Endothelial cell of hepatic sinusoid (primary cell): ENCODE results near the gene ZNF333.

Experiments used
- in situ Hi-C: cut with HindIII; loops from 2 replicates; pipeline ENCODE4 v1.10.0; 2017; ENCODE audit warnings: low sequenced_read_pairs

The ZNF333 gene

DNA sequence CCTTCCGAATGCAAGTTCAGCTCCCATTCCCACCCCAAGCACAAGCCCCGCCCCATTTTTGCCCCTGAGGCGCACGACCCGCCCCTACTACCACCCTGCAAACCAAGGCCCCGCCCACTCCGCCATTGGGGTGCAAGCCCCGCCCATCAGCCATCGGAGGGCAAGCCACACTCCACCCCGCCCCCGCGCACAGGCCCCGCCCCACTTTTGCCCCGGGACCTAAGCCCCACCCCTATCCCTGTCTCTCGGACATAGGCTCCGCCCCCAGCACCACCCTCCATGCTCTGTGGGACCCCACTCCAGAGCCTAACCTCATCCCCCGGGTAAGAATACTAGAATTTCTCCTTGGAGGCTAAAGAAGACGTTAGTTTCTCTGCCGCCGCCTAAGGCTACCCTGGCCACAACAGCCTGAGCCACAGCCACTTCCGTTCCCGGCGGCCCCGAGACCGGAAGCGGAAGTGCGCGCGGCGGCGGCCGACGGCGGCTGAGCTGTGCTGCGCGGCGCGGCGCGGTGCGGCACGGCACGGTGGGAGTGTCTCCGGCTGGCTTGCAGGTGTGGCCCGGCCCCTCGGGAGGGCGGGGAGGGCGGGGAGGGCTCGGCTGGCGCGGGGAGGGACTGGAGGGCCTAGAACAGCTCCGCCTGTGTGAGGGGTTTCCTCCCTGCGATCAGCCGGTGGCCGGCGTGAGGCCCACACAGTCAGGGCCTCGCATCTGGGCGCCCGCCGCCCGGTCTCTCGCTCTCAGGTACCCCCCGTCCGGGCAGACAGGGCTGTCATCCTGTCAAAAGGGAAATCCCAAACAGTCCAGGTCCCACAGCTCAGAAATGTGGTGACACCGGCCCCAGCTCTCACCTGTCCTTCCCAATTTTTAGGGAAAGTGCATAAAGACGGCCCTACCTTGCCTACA, at the start of gene ZNF333:
Gene ZNF333 (plus strand): TSS at position 451 of the 906 bp plus-strand sequence. CDS start 3,444 bp downstream, outside the sequence.
- in situ Hi-C loops = loop anchor here (5.0 kb wide), 1 partner anchor 123 kb away; no protein-coding TSS in a partner anchor

- in situ Hi-C loops = no loop called here
Measured at GRCh38 chr19:14648506-14648905, 41.3 kb upstream of the ZNF333 start.

- in situ Hi-C loops = no loop called here
Measured at GRCh38 chr19:14649020-14649419, 40.8 kb upstream of the ZNF333 start.

GRCh38 chr19:14650161-14650560, 39.7 kb upstream of the ZNF333 start:
- in situ Hi-C loops = no loop called here

- in situ Hi-C loops = no loop called here
Measured at GRCh38 chr19:14654786-14655560, 34.9 kb upstream of the ZNF333 start.

DNA sequence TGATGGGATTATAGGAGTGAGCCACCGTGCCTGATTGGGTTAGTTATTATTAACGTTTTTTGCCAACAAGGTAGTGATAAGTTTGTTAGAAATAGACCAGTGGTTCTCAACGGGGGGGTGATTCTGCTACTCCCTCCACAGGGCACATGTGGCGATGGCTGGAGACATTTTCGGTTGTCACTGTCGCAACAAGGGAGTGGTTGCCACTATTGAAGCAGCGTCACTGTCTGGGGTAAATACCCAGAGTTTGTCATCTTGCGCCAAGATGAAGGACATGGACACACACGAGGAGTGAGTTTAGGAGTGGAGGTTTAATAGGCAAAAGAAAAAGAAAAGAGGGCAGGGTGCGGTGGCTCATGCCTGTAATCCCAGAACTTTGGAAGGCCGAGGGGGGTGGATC, 34.1 kb upstream of the ZNF333 start:
- in situ Hi-C loops = no loop called here

DNA sequence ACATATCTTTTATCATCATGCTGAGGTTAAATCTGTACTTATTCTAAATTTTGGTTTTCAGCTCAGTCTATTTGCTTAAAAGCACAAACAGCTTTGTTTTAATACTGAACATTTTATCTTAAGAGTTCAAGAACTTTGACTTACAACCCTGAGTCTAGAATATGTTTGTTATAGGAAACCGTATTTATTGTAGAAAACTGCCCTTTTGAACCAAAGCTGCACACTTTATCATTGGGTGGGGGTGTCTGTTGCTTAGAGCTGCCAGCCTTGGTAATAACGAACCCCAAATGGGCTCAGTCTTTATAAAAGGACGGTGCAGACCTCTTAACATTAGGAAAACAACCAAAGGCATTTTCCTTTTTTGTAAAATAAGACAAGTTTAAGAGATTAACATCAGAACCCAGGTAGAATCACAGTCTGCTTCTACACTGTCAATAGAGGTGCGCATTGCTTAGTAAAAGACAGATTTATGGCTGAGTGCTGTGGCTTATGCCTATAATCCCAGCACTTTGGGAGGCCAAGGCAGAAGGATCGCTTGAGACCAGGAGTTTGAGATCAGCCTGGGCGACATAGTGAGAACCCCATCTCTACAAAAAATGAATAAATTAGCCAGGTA, 29.9 kb upstream of the ZNF333 start:
- in situ Hi-C loops = no loop called here

GRCh38 chr19:14661372-14661924, 28.4 kb upstream of the ZNF333 start:
- in situ Hi-C loops = no loop called here

DNA sequence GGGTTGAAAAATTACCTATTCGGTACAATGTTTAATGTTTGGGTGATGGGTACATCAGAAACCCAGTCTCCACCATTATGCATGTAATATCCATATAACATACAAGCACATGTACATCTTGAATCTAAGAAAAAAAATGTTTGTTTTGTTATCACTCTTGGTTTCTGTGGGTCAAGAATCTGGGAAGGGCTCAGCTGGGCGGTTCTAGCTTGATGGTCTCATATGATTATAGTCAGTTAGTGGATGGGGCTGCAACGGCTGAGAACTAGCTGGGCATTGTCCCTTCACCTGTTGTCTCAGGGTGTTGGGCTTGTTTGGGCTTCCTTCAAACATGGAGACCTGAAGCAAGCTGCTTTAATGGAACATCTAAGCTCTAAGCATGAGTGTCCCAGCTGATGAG, 19.9 kb upstream of the ZNF333 start:
- in situ Hi-C loops = loop anchor here (5.0 kb wide), 1 partner anchor 73 kb away; no protein-coding TSS in a partner anchor

DNA sequence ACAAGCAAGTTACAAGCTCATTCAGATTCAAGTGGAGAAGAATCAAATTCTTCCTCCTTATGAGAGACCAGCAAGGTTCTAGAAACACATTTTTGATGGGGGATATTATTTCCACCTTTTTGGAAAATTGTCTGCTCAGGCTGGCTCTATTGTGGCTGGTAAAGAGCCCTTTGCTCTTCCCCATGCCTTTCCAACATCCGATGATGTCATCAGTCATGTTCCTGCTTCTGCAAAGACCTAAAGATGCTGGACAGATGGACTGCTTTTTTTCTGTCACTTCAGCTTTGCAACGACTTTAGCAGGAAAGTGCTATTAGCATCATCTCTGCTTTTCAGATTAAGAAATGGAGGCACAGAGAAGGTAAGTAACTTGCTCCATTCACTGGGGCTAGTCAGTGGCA, 19.4 kb upstream of the ZNF333 start:
- in situ Hi-C loops = loop anchor here (5.0 kb wide), 1 partner anchor 73 kb away; no protein-coding TSS in a partner anchor

- in situ Hi-C loops = loop anchor here (5.0 kb wide), 1 partner anchor 75 kb away; no protein-coding TSS in a partner anchor
Measured at GRCh38 chr19:14672188-14672872, 17.5 kb upstream of the ZNF333 start.

- in situ Hi-C loops = loop anchor here (5.0 kb wide), 1 partner anchor 76 kb away; no protein-coding TSS in a partner anchor
Measured at GRCh38 chr19:14673088-14673487, 16.8 kb upstream of the ZNF333 start.

GRCh38 chr19:14674764-14675163, 15.1 kb upstream of the ZNF333 start, which contains the start of gene ADGRE3:
ADGRE3 (minus strand) TSS chr19:14674844; CDS start chr19:14674770, 74 bp downstream.
- in situ Hi-C loops = loop anchor here (5.0 kb wide), 1 partner anchor 77 kb away; no protein-coding TSS in a partner anchor

GRCh38 chr19:14676762-14677161, 13.1 kb upstream of the ZNF333 start:
- in situ Hi-C loops = no loop called here

DNA sequence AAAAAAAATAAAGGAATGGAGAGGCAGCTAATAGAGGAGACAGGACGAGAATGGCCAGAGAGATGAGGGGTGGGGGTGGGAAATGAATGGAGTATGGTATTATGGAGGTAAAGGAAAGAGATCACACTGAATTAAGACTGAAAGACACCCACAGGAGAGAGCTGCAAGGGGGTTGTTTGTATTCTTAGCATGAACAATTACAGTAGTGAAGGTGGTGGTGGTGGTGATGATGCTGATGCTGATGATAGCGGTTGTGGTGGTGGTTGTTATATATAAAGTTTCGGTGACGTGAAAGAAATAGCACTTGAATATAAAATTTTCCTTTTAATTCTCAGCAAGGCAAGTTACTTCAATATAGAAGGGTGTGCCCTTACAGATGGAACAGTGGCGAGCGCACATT, 12.4 kb upstream of the ZNF333 start:
- in situ Hi-C loops = no loop called here

DNA sequence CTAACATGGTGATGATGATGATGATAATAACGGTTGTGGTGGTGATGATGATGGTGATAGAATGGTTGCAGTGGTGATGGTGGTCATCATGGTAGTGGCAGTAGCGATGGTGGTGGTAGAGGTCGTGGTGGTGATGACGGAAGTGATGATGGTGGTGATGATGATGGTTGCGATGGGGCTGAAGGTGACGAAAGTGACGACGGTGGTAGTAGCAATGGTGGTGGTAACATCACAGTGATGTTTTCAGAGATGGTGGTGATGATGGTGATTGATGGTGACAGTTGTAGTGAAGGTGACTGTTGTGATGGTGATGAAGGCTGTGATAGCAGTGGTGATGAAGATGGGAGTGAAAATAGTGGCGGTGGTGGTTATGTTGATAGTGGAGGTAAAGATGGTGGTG, 11.6 kb upstream of the ZNF333 start:
- in situ Hi-C loops = no loop called here

DNA sequence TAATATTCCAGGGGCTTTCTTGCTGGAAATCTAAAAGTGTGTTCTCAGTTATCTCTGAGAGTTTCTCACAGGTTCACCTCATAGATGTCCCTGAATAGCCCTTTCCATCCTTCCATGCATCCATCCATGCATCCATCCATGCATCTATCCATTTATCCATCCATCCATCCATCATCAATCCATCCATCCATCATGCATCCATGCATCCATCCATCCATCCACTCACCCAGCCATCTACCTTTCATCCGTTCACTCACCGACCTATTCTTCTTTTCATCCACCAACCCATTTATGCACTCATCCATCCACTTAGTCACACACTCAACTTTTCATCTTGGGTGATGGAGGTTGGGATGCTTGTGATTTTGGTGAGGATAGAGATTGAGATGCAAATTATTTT, 7.8 kb upstream of the ZNF333 start:
- in situ Hi-C loops = no loop called here

- in situ Hi-C loops = no loop called here
Measured at GRCh38 chr19:14683439-14683838, 6.4 kb upstream of the ZNF333 start.

GRCh38 chr19:14686411-14686810, 3.4 kb upstream of the ZNF333 start:
- in situ Hi-C loops = loop anchor here (5.0 kb wide), 1 partner anchor 119 kb away; no protein-coding TSS in a partner anchor
